Astrocyte (in vitro differentiated cells and primary cell): Measurements from ENCODE around the gene MYCN. TPM values are rescaled to one million over a fixed set of nuclear protein-coding genes. Genes with fewer than 3 reads are reported as not detected.

Source experiments
- DNase-seq: peaks from one replicate; pipeline ENCODE4 v3.0.0-alpha.2; 2010; ENCODE audit warnings: low read depth
- FAIRE-seq: peaks from 2 replicates; lab custom pipeline; 2011; peaks lifted over from hg19 to GRCh38; lab: Jason Lieb, UNC
- H2AFZ ChIP-seq: 2 replicates; pipeline ENCODE4 v1.6.0; 2012; ENCODE audit warnings: low read depth, low read length, inconsistent platforms
- H3K27ac ChIP-seq: 2 replicates; pipeline ENCODE4 v1.5.1; 2011; ENCODE audit warnings: low read depth, low read length, inconsistent platforms
- H3K27me3 ChIP-seq: 2 replicates; pipeline ENCODE4 v1.6.0; 2011; ENCODE audit warnings: low read length, inconsistent platforms; ENCODE audit not compliant: insufficient read depth
- H3K36me3 ChIP-seq: 2 replicates; pipeline ENCODE4 v1.5.1; 2011; ENCODE audit warnings: low read length, inconsistent platforms; ENCODE audit not compliant: insufficient read depth
- H3K4me1 ChIP-seq: 2 replicates; pipeline ENCODE4 v1.5.1; 2011; ENCODE audit warnings: low read length, inconsistent platforms; ENCODE audit not compliant: insufficient read depth
- H3K4me2 ChIP-seq: 2 replicates; pipeline ENCODE4 v1.6.0; 2012; ENCODE audit warnings: low read length, inconsistent platforms
- H3K4me3 ChIP-seq: 2 replicates; pipeline ENCODE4 v1.5.1; 2011; ENCODE audit warnings: low read depth, mild to moderate bottlenecking, low read length, inconsistent platforms; ENCODE audit not compliant: insufficient read depth
- H3K79me2 ChIP-seq: 2 replicates; pipeline ENCODE4 v1.6.0; 2012; ENCODE audit warnings: mild to moderate bottlenecking, low read length, inconsistent platforms; ENCODE audit not compliant: insufficient read depth
- H3K9ac ChIP-seq: 2 replicates; pipeline ENCODE4 v1.6.0; 2012; ENCODE audit warnings: mild to moderate bottlenecking, low read length, inconsistent platforms
- H3K9me3 ChIP-seq: 2 replicates; pipeline ENCODE4 v1.5.1; 2012; ENCODE audit warnings: low read depth, mild to moderate bottlenecking, low read length, inconsistent platforms; ENCODE audit not compliant: insufficient read depth
- H4K20me1 ChIP-seq: 2 replicates; pipeline ENCODE4 v1.6.0; 2012; ENCODE audit warnings: low read length, inconsistent platforms; ENCODE audit not compliant: insufficient read depth
- H3K27ac Mint-ChIP-seq: one replicate; pipeline ENCODE4 v1.8.0; 2021; ENCODE audit warnings: mild to moderate bottlenecking, mixed read lengths; ENCODE audit not compliant: unreplicated experiment
- H3K27me3 Mint-ChIP-seq: one replicate; pipeline ENCODE4 v1.8.0; 2021; ENCODE audit warnings: low read depth, mixed read lengths; ENCODE audit not compliant: unreplicated experiment
- H3K36me3 Mint-ChIP-seq: one replicate; pipeline ENCODE4 v1.8.0; 2021; ENCODE audit warnings: low read depth, mixed read lengths; ENCODE audit not compliant: unreplicated experiment
- H3K4me1 Mint-ChIP-seq: one replicate; pipeline ENCODE4 v1.8.0; 2021; ENCODE audit warnings: low read depth, mixed read lengths; ENCODE audit not compliant: unreplicated experiment
- H3K4me3 Mint-ChIP-seq: one replicate; pipeline ENCODE4 v1.8.0; 2021; ENCODE audit warnings: mild to moderate bottlenecking, moderate library complexity, mixed read lengths; ENCODE audit not compliant: unreplicated experiment
- H3K9me3 Mint-ChIP-seq: one replicate; pipeline ENCODE4 v1.8.0; 2021; ENCODE audit warnings: mild to moderate bottlenecking, mixed read lengths; ENCODE audit not compliant: unreplicated experiment
- EZH2 ChIP-seq: IDR thresholded peaks from 2 replicates; pipeline ENCODE4 v1.6.1; 2012; ENCODE audit warnings: mild to moderate bottlenecking, low read length, inconsistent platforms; ENCODE audit not compliant: insufficient read depth
- total RNA-seq: library from RNA; stranded (reverse); gene quantifications from 2 replicates; pipeline ENCODE4 v1.2.1, GENCODE V29; 2021
- TF ChIP-seq, protein P1 (sequence below): IDR thresholded peaks from 2 replicates; pipeline ENCODE4 v1.5.1; 2011; ENCODE audit warnings: low read depth, mild to moderate bottlenecking, inconsistent platforms, low read length, moderate library complexity; ENCODE audit not compliant: insufficient read depth

Gene MYCN
- total RNA-seq, 1 donor from 2014 or later, result 2.6 TPM

- Histone ChIP-seq H2AFZ (no peak overlapping the region), H3K4me3 (no peak overlapping the region), H4K20me1 (no peaks in the 10 kb centered on the region), H3K9ac (no peak overlapping the region), H3K9me3 (no peaks in the 10 kb centered on the region), H3K27ac (no peak overlapping the region), H3K4me1 (no peaks in the 10 kb centered on the region), H3K79me2 (no peaks in the 10 kb centered on the region), H3K27me3 (peaks cover 23% of the 10 kb centered on the region), H3K36me3 (no peaks in the 10 kb centered on the region), H3K4me2 (no peak overlapping the region)
- H3K9me3 Mint-ChIP-seq, result no peaks in the 10 kb centered on the region
- H3K27ac Mint-ChIP-seq, result no peak overlapping the region
- no peak for FAIRE-seq
- DNase-seq, result no peak
- peaks cover 9% of the 10 kb centered on the region for H3K27me3 Mint-ChIP-seq
- TF ChIP-seq, protein P1, sequence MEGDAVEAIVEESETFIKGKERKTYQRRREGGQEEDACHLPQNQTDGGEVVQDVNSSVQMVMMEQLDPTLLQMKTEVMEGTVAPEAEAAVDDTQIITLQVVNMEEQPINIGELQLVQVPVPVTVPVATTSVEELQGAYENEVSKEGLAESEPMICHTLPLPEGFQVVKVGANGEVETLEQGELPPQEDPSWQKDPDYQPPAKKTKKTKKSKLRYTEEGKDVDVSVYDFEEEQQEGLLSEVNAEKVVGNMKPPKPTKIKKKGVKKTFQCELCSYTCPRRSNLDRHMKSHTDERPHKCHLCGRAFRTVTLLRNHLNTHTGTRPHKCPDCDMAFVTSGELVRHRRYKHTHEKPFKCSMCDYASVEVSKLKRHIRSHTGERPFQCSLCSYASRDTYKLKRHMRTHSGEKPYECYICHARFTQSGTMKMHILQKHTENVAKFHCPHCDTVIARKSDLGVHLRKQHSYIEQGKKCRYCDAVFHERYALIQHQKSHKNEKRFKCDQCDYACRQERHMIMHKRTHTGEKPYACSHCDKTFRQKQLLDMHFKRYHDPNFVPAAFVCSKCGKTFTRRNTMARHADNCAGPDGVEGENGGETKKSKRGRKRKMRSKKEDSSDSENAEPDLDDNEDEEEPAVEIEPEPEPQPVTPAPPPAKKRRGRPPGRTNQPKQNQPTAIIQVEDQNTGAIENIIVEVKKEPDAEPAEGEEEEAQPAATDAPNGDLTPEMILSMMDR, result no peak
- no peaks in the 10 kb centered on the region for H3K4me1 Mint-ChIP-seq
- no peaks in the 10 kb centered on the region for H3K36me3 Mint-ChIP-seq
- no peak overlapping the region for H3K4me3 Mint-ChIP-seq
Measured at GRCh38 chr2:15945909-15946705, 5.8 kb downstream of the MYCN start.

DNA sequence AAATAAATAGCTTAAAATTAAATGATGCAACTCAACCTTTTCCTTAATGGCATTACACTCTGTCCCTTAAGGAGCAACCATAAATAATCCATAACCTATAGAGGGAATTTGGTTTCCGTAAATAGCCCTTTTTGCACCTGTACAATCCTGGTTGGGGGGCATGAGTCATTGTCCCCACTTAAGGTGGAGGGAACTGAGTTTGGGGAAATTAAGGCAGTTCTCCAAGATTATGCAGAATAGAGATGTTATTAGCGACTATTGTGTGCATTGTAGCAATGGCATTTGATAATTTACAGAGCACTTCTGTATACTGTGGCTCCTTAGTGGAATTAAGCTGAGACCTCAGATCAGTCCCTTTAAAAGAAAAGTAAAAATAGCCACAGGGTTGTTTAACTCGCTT is 6.6 kb downstream of the MYCN start:
- Histone ChIP-seq H3K9ac (no peak overlapping the region), H3K27ac (no peak overlapping the region), H3K27me3 (peaks cover 19% of the 10 kb centered on the region), H3K4me3 (no peak overlapping the region), H2AFZ (no peak overlapping the region), H3K79me2 (no peaks in the 10 kb centered on the region), H3K36me3 (no peaks in the 10 kb centered on the region), H3K4me1 (no peaks in the 10 kb centered on the region), H4K20me1 (no peaks in the 10 kb centered on the region), H3K9me3 (no peaks in the 10 kb centered on the region), H3K4me2 (no peak overlapping the region)
- H3K27ac Mint-ChIP-seq, result no peak overlapping the region
- H3K4me3 Mint-ChIP-seq, result no peak overlapping the region
- H3K4me1 Mint-ChIP-seq, result no peaks in the 10 kb centered on the region
- H3K27me3 Mint-ChIP-seq, result peaks cover 11% of the 10 kb centered on the region
- DNase-seq, result no peak
- no peak for FAIRE-seq
- no peaks in the 10 kb centered on the region for H3K36me3 Mint-ChIP-seq
- TF ChIP-seq EZH2, result no peak
- TF ChIP-seq, protein P1, result no peak
- H3K9me3 Mint-ChIP-seq, result no peaks in the 10 kb centered on the region

DNA sequence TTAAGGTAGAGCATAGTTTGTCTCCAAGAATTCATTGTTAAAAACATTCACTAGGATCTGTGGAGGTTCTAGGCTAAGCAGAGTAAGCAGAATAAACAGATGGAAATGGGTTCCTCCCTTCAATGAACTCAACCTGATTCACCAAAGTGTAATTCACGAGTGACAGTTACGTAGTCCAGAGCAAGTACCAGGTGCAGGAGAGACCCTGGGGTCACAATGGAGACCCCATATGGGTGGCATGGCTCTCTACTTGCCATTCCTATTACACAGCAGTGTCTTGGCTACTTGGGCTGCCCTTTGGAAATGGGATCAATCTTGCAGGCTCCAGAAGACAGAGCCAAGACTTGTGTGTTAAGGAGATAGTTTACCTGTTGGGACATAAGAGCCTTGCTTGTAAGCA is 7.1 kb downstream of the MYCN start:
- no peak overlapping the region for H3K9ac ChIP-seq
- H3K4me1 Mint-ChIP-seq, result no peaks in the 10 kb centered on the region
- H3K36me3 Mint-ChIP-seq, result no peaks in the 10 kb centered on the region
- H3K27ac Mint-ChIP-seq, result no peak overlapping the region
- no peak overlapping the region for H3K4me2 ChIP-seq
- peaks cover 18% of the 10 kb centered on the region for H3K27me3 ChIP-seq
- H2AFZ ChIP-seq, result no peak overlapping the region
- H3K4me1 ChIP-seq, result no peaks in the 10 kb centered on the region
- no peak overlapping the region for H3K4me3 ChIP-seq
- no peak overlapping the region for H3K27ac ChIP-seq
- H4K20me1 ChIP-seq, result no peaks in the 10 kb centered on the region
- no peaks in the 10 kb centered on the region for H3K9me3 Mint-ChIP-seq
- no peaks in the 10 kb centered on the region for H3K9me3 ChIP-seq
- no peaks in the 10 kb centered on the region for H3K79me2 ChIP-seq
- H3K4me3 Mint-ChIP-seq, result no peak overlapping the region
- DNase-seq (no peak), FAIRE-seq (no peak)
- no peaks in the 10 kb centered on the region for H3K36me3 ChIP-seq
- no peak for TF ChIP-seq EZH2
- TF ChIP-seq, protein P1, result no peak
- H3K27me3 Mint-ChIP-seq, result peaks cover 11% of the 10 kb centered on the region
